Measurements from ENCODE around the gene CYGB. TPM values are rescaled to one million over a fixed set of nuclear protein-coding genes. Genes with fewer than 3 reads are reported as not detected.

The CYGB gene
- total and polyA plus RNA-seq, 9 of the 15 experiments (the other 6 are each of a cell fraction or from before 2014, with no cell fraction given), result 0.08 to 0.95 (median 0.18) TPM; not detected in 5

GRCh38 chr17:76517638-76518038, 19.9 kb downstream of the CYGB start:
- intact Hi-C loops (cut with micrococcal nuclease), result no loop called here
- DNase-seq (ENCODE audit: extremely low read depth in 1 of 4, low spot score in 3 of 4) (no peak), FAIRE-seq (no peak), ATAC-seq (peak; percentile 22; the same call in 2 of the 3 replicates)
- H3K4me3 ChIP-seq, result no peak overlapping the region
- H3K9me1 ChIP-seq (ENCODE audit: control insufficient read depth, insufficient read depth, low read length), result no peaks in the 10 kb centered on the region
- CTCF ChIA-PET (ENCODE audit: low intra/inter-chr PET ratio), result interaction anchor here (1.3 kb wide), 1 partner anchor 30 kb away, joined by 3 read pairs; no protein-coding TSS in a partner anchor
- H2AFZ ChIP-seq (ENCODE audit: low read depth, low read length), result no peak overlapping the region
- H3K27me3 ChIP-seq (ENCODE audit: control insufficient read depth in 2 of 2, insufficient read depth in 2 of 2, low read length in 2 of 2), result no peaks in the 10 kb centered on the region
- H3K9ac ChIP-seq (ENCODE audit: insufficient read depth in 1 of 2, low read depth in 2 of 2, low read length in 2 of 2), result no peak overlapping the region; a peak in 1 of 4 replicates
- no peaks in the 10 kb centered on the region for H3K79me2 ChIP-seq (ENCODE audit: control insufficient read depth, insufficient read depth, low read length)
- BruUV-seq (replicated peaks), result no TSS peak
- in situ Hi-C loops (cut with MboI), result no loop called here
- WGBS (ENCODE audit: insufficient coverage, low coverage, missing lambda C conversion rate), result 69% methylated on average over 11 of the region's 11 CpGs
- H3K36me3 ChIP-seq (ENCODE audit: control insufficient read depth, insufficient read depth, low read length), result no peaks in the 10 kb centered on the region
- H4K20me1 ChIP-seq (replicated peaks; ENCODE audit: control insufficient read depth, insufficient read depth, low read length), result no peaks in the 10 kb centered on the region
- POLR2A ChIA-PET, result interaction anchor here (0.7 to 0.9 kb wide), 3 partner anchors 10 to 1493 kb away, joined by 3 read pairs; no protein-coding TSS in a partner anchor
- peaks cover 9 to 14% of the 10 kb centered on the region in 2 experiments; a peak in 4 of 5 replicates for H3K4me1 ChIP-seq (replicated peaks in 1 of 2; ENCODE audit: control insufficient read depth in 2 of 2, insufficient read depth in 2 of 2, low read length in 2 of 2)
- H3K4me2 ChIP-seq (ENCODE audit: insufficient read depth, low read length), result no peak overlapping the region
- H3K27ac ChIP-seq (ENCODE audit: extremely low read depth, low read depth, low read length), result no peak overlapping the region
- no peaks in the 10 kb centered on the region for H3K9me3 ChIP-seq (replicated peaks; ENCODE audit: control insufficient read depth, insufficient read depth, low read depth, low read length)
- TF ChIP-seq MIER1 (IDR thresholded peaks at IDR 0.05; ENCODE audit: low read depth) (no peak), ZNF24 (IDR thresholded peaks at IDR 0.05) (no peak), COPS2 (conservative IDR thresholded peaks at IDR 0.05) (no peak), ZNF668 (CRISPR knock-in tag; IDR thresholded peaks at IDR 0.05) (no peak), SMAD1 (IDR thresholded peaks at IDR 0.05; ENCODE audit: low read depth, low read length, partially characterized antibody) (no peak), ZNF277 (CRISPR knock-in tag; IDR thresholded peaks at IDR 0.05; ENCODE audit: borderline replicate concordance) (no peak), CBX1 (IDR thresholded peaks at IDR 0.05; ENCODE audit: low read depth) (no peak), ESRRB (CRISPR knock-in tag; IDR thresholded peaks at IDR 0.05; ENCODE audit: borderline replicate concordance) (no peak), ZNF274 (IDR thresholded peaks at IDR 0.05; ENCODE audit: borderline replicate concordance, low read depth, low read length) (no peak), CREB5 (CRISPR knock-in tag; IDR thresholded peaks at IDR 0.05) (no peak), ZNF121 (CRISPR knock-in tag; conservative IDR thresholded peaks at IDR 0.05) (no peak), KDM4B (IDR thresholded peaks at IDR 0.05; ENCODE audit: borderline replicate concordance in 2 of 2, low read depth in 1 of 2) (no peak), SETDB1 (IDR thresholded peaks at IDR 0.05; ENCODE audit: low read length) (no peak)
- TF ChIP-seq, protein P1, sequence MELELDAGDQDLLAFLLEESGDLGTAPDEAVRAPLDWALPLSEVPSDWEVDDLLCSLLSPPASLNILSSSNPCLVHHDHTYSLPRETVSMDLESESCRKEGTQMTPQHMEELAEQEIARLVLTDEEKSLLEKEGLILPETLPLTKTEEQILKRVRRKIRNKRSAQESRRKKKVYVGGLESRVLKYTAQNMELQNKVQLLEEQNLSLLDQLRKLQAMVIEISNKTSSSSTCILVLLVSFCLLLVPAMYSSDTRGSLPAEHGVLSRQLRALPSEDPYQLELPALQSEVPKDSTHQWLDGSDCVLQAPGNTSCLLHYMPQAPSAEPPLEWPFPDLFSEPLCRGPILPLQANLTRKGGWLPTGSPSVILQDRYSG (tag; conservative IDR thresholded peaks at IDR 0.05; ENCODE audit: low read depth), result no peak
- TF ChIP-seq, protein P2, sequence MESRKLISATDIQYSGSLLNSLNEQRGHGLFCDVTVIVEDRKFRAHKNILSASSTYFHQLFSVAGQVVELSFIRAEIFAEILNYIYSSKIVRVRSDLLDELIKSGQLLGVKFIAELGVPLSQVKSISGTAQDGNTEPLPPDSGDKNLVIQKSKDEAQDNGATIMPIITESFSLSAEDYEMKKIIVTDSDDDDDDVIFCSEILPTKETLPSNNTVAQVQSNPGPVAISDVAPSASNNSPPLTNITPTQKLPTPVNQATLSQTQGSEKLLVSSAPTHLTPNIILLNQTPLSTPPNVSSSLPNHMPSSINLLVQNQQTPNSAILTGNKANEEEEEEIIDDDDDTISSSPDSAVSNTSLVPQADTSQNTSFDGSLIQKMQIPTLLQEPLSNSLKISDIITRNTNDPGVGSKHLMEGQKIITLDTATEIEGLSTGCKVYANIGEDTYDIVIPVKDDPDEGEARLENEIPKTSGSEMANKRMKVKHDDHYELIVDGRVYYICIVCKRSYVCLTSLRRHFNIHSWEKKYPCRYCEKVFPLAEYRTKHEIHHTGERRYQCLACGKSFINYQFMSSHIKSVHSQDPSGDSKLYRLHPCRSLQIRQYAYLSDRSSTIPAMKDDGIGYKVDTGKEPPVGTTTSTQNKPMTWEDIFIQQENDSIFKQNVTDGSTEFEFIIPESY (CRISPR knock-in tag; IDR thresholded peaks at IDR 0.05), result no peak

Data from K562 (cell line).